Left forelimb (tissue), 1 donor: ENCODE data around the gene FAM185A.
"Not testable (repeated sequence)": the region's sequence is repeated elsewhere in the genome, so short reads cannot be mapped to it uniquely, and the experiment has no call there.

ENCODE experiments used
- DNase-seq: peaks from one replicate; pipeline ENCODE4 v3.0.0-alpha.2; 2018; ENCODE audit warnings: low spot score

FAM185A gene

DNA sequence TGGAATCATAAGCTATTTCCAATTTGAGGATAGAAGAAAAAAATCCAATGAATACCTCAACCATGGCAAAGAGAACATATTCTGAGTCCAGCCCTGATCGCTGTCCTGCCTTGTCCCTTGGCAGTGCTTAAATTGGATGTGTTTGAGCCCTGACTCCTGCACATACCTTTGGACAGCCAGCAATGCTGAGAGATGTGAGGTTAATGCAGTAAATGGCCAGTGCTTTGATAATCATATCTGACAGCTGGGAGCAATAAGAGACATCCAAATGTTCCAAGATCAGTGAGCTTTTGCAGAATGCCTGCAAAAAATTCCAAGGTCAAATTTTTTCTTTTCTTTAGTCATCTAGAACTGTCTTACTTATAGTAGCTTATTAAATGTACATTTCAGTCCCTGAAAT is 83.9 kb downstream of the FAM185A start:
- DNase-seq = no peak

DNA sequence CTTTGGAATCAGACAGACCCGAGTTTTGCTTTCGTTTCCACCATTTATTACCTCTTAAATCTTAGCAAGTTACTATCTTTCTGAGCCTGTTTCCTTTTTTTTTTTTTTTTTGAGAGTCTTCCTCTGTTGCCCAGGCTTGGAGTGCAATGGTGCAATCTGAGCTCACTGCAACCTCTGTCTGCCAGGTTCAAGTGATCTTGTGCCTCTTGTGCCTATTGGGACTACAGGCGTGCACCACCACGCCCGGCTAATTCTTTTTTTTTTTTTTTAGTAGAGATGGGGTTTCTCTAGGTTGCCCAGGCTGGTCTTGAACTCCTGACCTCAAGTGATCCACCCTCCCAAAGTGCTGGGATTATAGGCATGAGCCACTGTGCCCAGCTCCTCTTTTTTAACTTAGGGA is 84.5 kb downstream of the FAM185A start:
- no peak for DNase-seq

DNA sequence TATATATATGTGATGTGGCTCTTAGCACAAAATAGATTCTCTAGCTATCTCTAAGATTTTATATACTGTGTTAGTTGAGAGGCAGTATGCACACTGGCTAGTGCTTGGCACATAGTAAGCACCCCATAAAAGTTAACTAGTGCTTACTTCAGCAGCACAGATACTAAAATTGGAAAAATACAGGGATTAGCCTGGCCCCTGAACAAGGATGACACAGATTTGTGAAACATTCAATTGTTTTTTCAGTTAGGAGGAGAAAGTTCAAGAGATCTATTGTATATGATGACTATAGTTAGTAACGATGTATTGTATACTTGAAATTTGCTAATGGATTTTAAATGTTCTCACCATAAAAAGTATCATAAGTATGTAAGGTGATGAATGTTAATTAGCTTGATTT is 85.7 kb downstream of the FAM185A start:
- no peak for DNase-seq

DNA sequence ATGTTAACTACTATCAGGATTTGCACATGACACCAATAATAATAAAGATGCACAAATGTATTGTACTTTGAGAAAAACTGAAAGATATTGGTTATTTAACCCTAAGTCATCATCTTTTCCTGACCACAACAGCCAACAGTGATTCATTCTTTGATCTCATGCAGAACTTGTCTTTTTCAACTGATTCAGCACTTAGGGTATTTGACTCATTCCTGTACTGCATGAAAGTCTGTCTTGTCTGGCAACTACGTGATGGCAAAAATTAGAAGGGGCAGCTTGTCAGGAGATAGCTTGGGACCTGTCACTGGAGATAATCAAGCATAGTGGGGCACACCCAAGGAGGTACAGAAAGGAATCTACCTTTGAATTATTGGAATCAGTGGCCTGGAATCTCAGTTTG is 86.2 kb downstream of the FAM185A start:
- DNase-seq = no peak

DNA sequence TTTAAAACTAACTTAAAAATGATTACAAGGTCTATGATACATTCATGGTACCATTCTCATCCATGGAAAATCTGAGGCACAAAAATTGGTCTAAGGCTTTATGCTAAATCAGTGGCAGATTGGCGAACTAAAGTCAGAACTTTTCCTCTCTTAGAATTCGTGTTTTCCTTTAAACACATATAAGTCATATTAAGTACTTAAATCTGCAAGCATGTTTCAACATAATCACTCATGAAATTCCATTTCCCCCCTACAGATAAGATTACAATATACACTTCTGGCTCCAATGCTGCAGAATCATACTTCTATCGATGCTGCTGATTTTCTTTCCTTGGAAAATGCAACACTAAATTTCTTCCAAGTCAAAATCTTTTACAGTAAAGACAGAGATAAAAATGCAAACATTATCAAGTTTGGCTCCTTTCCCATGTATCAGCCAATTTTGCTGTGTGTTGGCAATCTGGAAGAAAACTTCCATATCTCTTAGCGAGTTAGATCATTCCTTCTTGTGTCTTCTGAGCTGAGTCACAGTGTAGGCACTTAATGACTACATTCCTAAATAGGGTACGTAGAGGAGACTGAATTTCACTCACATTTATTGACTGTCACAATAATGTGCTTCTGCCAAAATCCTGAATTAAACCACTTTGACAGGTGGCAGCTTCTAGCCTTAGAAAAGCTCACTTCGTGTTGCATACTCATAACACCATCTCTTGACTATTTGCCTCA is 87.6 kb downstream of the FAM185A start:
- no peak for DNase-seq

DNA sequence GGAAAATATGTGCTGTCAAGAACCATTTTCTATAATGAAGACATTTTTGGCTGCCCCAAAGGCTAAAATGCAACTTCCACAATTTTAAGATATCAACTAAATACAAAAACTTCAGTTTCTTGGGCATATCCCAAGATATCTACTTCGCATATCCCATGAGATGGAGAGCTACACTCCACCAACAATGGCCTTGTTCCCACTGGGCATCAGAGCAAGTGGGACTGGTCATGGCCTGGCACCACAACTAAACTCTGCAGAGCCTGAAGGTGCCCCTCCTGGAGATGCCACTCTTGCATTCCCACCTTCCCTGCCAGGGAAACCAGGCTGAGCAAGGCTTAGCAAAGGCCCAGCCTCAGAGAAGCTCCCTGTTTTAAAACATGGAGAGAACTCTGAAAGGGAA is 88.2 kb downstream of the FAM185A start:
- DNase-seq = no peak

DNA sequence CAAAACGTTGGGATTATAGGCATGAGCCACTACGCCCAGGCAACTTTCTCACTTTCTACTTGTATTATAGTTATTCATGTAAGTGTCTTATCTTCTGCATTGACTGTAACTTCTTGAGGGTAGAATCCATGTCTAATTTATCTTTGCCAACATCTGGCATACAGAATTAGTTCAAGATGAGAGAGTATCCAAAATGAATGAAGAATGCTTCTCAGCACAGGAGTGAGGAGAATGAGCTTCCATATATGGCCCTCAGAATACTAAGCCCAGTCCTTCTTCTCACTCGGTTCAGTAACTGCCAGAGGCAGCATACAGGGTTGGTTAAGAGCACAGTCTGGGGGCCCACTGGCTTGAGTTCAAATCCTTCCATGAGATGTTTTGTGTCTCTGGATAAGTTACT is 89.0 kb downstream of the FAM185A start:
- DNase-seq = no peak

DNA sequence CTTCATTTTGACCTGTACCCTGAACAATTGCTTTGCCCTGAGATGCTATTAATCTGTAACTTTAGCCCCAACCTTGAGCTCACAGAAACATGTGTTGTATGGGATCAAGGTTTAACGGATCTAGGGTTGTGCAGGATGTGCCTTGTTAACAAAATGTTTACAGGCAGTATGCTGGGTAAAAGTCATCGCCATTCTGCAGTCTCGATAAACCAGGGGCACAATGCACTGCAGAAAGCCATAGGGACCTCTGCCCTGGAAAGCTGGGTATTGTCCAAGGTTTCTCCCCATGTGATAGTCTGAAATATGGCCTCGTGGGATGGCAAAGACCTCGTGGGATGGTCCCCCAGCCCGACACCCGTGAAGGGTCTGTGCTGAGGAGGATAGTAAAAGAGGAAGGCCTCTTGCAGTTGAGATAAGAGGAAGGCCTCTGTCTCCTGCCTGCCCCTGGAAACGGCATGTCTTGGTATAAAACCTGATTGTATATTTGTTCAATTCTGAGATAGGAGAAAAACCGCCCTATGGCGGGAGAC is 89.8 kb downstream of the FAM185A start:
- DNase-seq = not testable (repeated sequence)

DNA sequence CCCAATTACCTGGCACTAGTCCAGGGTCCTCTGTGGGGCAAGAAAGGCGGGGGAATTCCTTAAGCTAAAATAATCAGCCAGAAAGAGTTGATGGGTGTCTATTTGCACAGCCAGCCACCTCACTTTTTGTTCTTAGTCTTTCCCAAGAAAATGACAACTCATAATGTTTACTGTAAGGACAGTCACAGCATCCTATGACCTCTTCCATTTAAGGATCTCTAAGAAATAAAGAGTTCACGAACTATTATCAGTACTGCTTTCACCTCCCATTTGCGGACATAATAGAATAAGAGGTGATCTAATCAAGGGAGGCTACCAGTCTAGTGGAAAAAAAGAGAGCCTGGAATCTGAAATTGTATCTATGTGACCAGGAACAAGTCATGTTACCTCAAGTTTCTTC is 91.6 kb downstream of the FAM185A start:
- DNase-seq = no peak

DNA sequence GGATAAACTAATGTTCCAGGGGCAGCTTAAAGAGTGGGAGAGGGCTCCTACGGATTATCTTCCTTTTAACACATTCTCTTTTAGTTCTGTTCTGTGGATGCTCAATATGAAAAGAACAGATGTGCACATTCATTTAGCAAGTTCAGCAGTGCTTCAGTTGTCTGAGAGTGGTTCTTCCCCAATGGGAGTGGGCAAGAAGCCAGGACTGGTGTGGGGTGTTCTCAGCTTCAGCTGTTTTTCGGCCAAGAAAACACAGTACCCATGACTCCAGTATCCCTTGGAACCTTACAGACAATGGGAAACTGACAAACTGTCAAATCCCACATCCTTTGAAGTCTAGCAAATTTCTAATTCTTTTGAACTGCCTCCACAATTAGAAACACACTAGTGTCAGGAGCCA is 92.5 kb downstream of the FAM185A start:
- no peak for DNase-seq

DNA sequence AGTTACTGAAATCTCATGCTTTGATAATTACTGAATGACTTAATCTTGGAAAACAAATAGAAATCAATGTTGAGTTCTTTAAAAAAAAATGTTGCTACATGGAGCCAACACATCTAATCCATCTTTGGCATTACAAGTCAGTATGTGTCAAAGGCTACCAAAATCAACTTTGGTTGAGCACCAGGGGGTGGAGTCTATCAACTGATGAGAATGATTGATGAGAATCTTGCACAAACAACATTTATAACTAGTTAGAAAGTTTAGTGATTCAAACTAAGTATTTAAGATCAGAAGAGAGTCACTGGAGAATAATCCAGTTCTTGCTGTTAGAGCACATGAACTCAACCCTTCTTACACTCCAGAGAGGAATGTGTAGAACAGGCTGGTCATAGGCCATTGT is 93.5 kb downstream of the FAM185A start:
- no peak for DNase-seq

DNA sequence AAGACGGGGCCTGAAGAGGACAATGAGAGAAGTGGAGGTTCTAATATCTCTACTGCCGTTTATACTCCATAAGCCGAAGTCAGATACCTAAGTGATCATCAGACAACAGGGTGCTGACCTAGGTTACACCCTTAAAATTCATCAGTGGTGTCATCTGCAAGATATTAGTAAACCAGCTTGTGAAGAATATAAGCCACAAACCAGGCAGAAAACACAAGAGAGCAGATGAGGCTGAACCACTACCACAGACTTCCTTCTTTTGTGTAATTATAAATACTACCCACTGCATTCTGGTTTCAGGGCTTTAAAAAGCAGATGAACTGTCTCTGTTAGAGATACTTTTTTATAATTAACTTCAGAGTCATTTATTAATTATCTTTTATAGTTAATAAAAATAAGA is 95.1 kb downstream of the FAM185A start:
- DNase-seq = no peak

DNA sequence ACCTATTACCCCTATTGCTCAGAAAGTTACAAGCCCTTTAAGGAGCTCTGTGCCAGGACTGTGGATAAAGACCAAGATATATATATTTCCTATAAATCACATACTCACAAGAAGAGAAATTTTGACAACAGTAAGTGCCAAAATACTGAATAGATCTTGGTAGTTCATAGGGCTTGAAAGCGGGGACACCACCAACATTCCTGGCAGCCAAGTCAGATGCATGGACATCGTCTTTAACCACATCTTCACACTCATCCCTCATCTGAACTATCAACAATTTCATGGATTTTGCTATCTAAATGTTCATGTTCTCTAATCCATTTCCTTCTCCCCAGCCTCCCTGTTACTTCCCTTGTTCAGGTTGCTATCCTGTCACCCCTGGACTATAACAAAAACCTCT is 96.5 kb downstream of the FAM185A start:
- DNase-seq = no peak

DNA sequence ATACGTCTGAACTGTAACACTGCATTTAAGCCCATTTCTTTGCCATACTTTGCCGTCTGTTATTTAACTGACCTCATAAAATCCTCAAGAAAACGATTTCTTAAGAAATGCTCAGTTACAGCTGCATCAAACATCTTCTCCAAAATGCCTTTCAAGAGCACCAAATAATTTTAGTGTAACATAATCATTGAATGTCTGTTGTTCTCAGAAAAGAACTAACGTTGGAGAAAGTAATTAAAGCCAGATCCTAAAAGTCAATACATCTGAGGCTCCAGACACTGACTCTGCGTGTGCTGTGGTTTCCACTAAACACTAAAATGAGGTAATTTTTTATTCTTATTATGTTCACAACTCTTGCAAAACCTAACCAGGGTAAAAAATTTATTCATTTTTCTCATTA is 100.3 kb downstream of the FAM185A start:
- no peak for DNase-seq

DNA sequence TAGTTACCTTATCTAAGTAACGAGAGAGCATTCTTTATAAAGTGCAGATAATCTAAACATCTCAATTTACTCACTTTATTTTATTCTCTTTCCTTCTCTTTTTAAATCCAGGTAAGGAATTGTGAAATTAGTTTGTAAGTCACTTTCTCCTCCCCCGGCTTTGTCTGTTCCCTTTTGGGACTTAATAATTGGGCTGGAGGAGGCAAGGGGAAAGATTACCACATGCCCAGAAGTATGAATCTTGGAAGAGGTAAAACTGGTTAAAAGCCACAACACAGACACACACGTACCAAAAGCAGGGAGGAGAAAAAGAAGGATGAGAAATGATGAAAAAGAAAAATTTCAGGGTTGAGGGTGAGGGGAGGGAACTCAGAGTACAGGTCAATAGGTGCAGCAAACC is 100.7 kb downstream of the FAM185A start:
- DNase-seq = no peak

DNA sequence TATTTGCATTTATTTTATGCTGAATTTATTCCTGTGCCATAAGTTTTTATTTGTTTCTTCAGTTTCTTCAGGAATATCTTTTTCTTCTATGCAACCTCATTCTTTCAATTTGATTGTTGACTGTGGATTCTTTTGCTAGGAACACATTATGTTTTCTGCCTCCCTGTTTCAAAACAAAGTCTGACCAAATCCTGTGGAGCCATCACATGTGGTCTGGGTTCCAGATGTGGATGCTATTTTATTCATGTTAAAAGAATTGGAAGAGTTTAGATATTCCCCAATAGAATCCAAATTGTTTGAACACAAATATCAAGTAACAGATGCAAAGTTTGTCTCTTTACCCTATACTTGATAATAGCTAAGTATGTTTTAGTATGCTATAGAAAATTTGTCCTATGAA is 107.2 kb downstream of the FAM185A start:
- DNase-seq = no peak
